Natural killer cell treated with Interleukin-12 subunit alpha and Interleukin-12 subunit beta and Interleukin-15 and Interleukin-18, amount 100 ng/mL, for 72 hours (primary cell): Measurements from ENCODE around the gene SCO1. TPM values are rescaled to one million over a fixed set of nuclear protein-coding genes. Genes with fewer than 3 reads are reported as not detected.
"Not testable (repeated sequence)": the region's sequence is repeated elsewhere in the genome, so short reads cannot be mapped to it uniquely, and the experiment has no call there.

ENCODE experiments used
- ATAC-seq, 2 donors: fragments of 150-1000 bp; cut with Tn5 transposase in 1 of 2; sonication (Bioruptor Pico), chemical (Tn5 transposase) in 1 of 2; 2 replicates each; pipeline ENCODE4 v1.10.0; 2021
- DNase-seq: peaks from one replicate; pipeline ENCODE4 v3.0.0; 2022; ENCODE audit warnings: low spot score
- H3K27ac Mint-ChIP-seq, 2 donors: 1 replicate in 1 of 2; 2 replicates in 1 of 2; pipeline ENCODE4 v1.8.0; 2022; ENCODE audit warnings: mixed read lengths in 2 of 2, mild to moderate bottlenecking in 1 of 2, moderate library complexity in 1 of 2
- H3K27me3 Mint-ChIP-seq, 2 donors: 1 replicate in 1 of 2; 2 replicates in 1 of 2; pipeline ENCODE4 v1.8.0; 2022; ENCODE audit warnings: mixed read lengths in 2 of 2
- H3K36me3 Mint-ChIP-seq: one replicate; pipeline ENCODE4 v1.8.0; 2022; ENCODE audit warnings: mixed read lengths
- H3K4me1 Mint-ChIP-seq, 2 donors: 1 replicate in 1 of 2; 2 replicates in 1 of 2; pipeline ENCODE4 v1.8.0; 2022; ENCODE audit warnings: low read depth in 2 of 2, mixed read lengths in 2 of 2, mild to moderate bottlenecking in 1 of 2
- H3K4me3 Mint-ChIP-seq: one replicate; pipeline ENCODE4 v1.8.0; 2022; ENCODE audit warnings: mixed read lengths
- H3K9me3 Mint-ChIP-seq: 2 replicates; pipeline ENCODE4 v1.8.0; 2022; ENCODE audit warnings: mixed read lengths
- total RNA-seq, 2 donors: library from RNA; stranded (reverse); gene quantifications; one replicate each; pipeline ENCODE4 v1.2.3, GENCODE V29; 2022

The SCO1 gene
- total RNA-seq, 2 donors from 2014 or later = 28.3 to 33.8 TPM

- H3K36me3 Mint-ChIP-seq = no peaks in the 10 kb centered on the region
- H3K27ac Mint-ChIP-seq = no peak overlapping the region
- ATAC-seq = no peak
- H3K27me3 Mint-ChIP-seq = peaks cover 2 to 6% of the 10 kb centered on the region in 2 donors
- no peak for DNase-seq
- H3K9me3 Mint-ChIP-seq = no peaks in the 10 kb centered on the region
- H3K4me1 Mint-ChIP-seq = peaks cover 9 to 17% of the 10 kb centered on the region in 2 donors
- no peak overlapping the region for H3K4me3 Mint-ChIP-seq
Measured at GRCh38 chr17:10733666-10734065, 36.3 kb upstream of the SCO1 start.

- not testable (repeated sequence) for DNase-seq, H3K4me3 Mint-ChIP-seq, H3K9me3 Mint-ChIP-seq, ATAC-seq, H3K36me3 Mint-ChIP-seq, H3K27me3 Mint-ChIP-seq, H3K27ac Mint-ChIP-seq
- peaks cover 9 to 14% of the 10 kb centered on the region in 2 donors for H3K4me1 Mint-ChIP-seq
Measured at GRCh38 chr17:10732121-10732520, 34.8 kb upstream of the SCO1 start.

- Mint-ChIP-seq H3K36me3 (no peaks in the 10 kb centered on the region), H3K27ac (peak overlapping the region; percentile 63 to 83), H3K4me1 (peaks cover 9 to 12% of the 10 kb centered on the region in 2 donors), H3K9me3 (no peaks in the 10 kb centered on the region), H3K4me3 (no peak overlapping the region), H3K27me3 (peaks cover 0 to 1% of the 10 kb centered on the region in 2 donors)
- ATAC-seq = no peak
- DNase-seq = no peak
Measured at GRCh38 chr17:10731408-10731879, 34.1 kb upstream of the SCO1 start.

- not testable (repeated sequence) for ATAC-seq, DNase-seq, H3K36me3 Mint-ChIP-seq, H3K9me3 Mint-ChIP-seq, H3K27me3 Mint-ChIP-seq
- Mint-ChIP-seq H3K4me3 (peak overlapping the region; percentile 93), H3K4me1 (peaks cover 9 to 12% of the 10 kb centered on the region in 2 donors), H3K27ac (peak overlapping the region; percentile 63 to 83)
Measured at GRCh38 chr17:10730247-10730646, 32.9 kb upstream of the SCO1 start.

GRCh38 chr17:10729334-10730193, 32.2 kb upstream of the SCO1 start, which contains the start of gene TMEM220:
Gene TMEM220 (minus strand): TSS chr17:10730023. CDS start chr17:10729851, 172 bp downstream.
- DNase-seq = peak; percentile 79

GRCh38 chr17:10728331-10728892, 31.1 kb upstream of the SCO1 start:
- ATAC-seq = no peak
- H3K9me3 Mint-ChIP-seq = no peaks in the 10 kb centered on the region
- no peak overlapping the region for H3K4me3 Mint-ChIP-seq
- no peaks in the 10 kb centered on the region for H3K27me3 Mint-ChIP-seq
- H3K36me3 Mint-ChIP-seq = no peaks in the 10 kb centered on the region
- DNase-seq = no peak
- H3K4me1 Mint-ChIP-seq = peaks cover 9 to 12% of the 10 kb centered on the region in 2 donors
- H3K27ac Mint-ChIP-seq = no peak overlapping the region

More at GRCh38 chr17:10729334-10730193, 32.2 kb upstream of the SCO1 start, which contains the start of gene TMEM220:
- no peaks in the 10 kb centered on the region for H3K9me3 Mint-ChIP-seq
- H3K4me1 Mint-ChIP-seq = peaks cover 9 to 12% of the 10 kb centered on the region in 2 donors
- ATAC-seq = peak; percentile 86 to 90
- H3K4me3 Mint-ChIP-seq = peak within 1 kb of the TSS; percentile 93
- H3K36me3 Mint-ChIP-seq = no peaks in the 10 kb centered on the region
- H3K27ac Mint-ChIP-seq = peak within 1 kb of the TSS; percentile 63 to 83
- H3K27me3 Mint-ChIP-seq = no peaks in the 10 kb centered on the region

GRCh38 chr17:10727192-10727591, 29.9 kb upstream of the SCO1 start:
- Mint-ChIP-seq H3K27me3 (no peaks in the 10 kb centered on the region), H3K9me3 (no peaks in the 10 kb centered on the region), H3K4me3 (no peak overlapping the region), H3K4me1 (peaks cover 9 to 12% of the 10 kb centered on the region in 2 donors), H3K36me3 (no peaks in the 10 kb centered on the region), H3K27ac (no peak overlapping the region)
- no peak for DNase-seq
- ATAC-seq = no peak

GRCh38 chr17:10726196-10726595, 28.9 kb upstream of the SCO1 start:
- Mint-ChIP-seq H3K9me3 (no peaks in the 10 kb centered on the region), H3K4me1 (peaks cover 9 to 12% of the 10 kb centered on the region in 2 donors), H3K36me3 (no peaks in the 10 kb centered on the region), H3K27ac (no peak overlapping the region), H3K27me3 (no peaks in the 10 kb centered on the region), H3K4me3 (no peak overlapping the region)
- DNase-seq = no peak
- no peak for ATAC-seq

- Mint-ChIP-seq H3K27me3 (no peaks in the 10 kb centered on the region), H3K4me3 (no peak overlapping the region), H3K9me3 (no peaks in the 10 kb centered on the region), H3K36me3 (no peaks in the 10 kb centered on the region), H3K4me1 (peaks cover 4 to 5% of the 10 kb centered on the region in 2 donors), H3K27ac (no peak overlapping the region)
- DNase-seq (no peak), ATAC-seq (no peak)
Measured at GRCh38 chr17:10725262-10725661, 27.9 kb upstream of the SCO1 start.

GRCh38 chr17:10724546-10725195, 27.3 kb upstream of the SCO1 start:
- ATAC-seq = no peak
- no peaks in the 10 kb centered on the region for H3K36me3 Mint-ChIP-seq
- no peak for DNase-seq
- H3K27me3 Mint-ChIP-seq = no peaks in the 10 kb centered on the region
- no peak overlapping the region for H3K4me3 Mint-ChIP-seq
- H3K9me3 Mint-ChIP-seq = no peaks in the 10 kb centered on the region
- no peaks in the 10 kb centered on the region for H3K4me1 Mint-ChIP-seq
- H3K27ac Mint-ChIP-seq = no peak overlapping the region

- no peaks in the 10 kb centered on the region for H3K36me3 Mint-ChIP-seq
- DNase-seq (no peak), ATAC-seq (no peak)
- H3K4me3 Mint-ChIP-seq = no peak overlapping the region
- no peak overlapping the region for H3K27ac Mint-ChIP-seq
- no peaks in the 10 kb centered on the region for H3K9me3 Mint-ChIP-seq
- no peaks in the 10 kb centered on the region for H3K4me1 Mint-ChIP-seq
- no peaks in the 10 kb centered on the region for H3K27me3 Mint-ChIP-seq
Measured at GRCh38 chr17:10718547-10718946, 21.2 kb upstream of the SCO1 start.

GRCh38 chr17:10716218-10716617, 18.9 kb upstream of the SCO1 start:
- H3K9me3 Mint-ChIP-seq = no peaks in the 10 kb centered on the region
- no peak for DNase-seq
- no peak overlapping the region for H3K27ac Mint-ChIP-seq
- H3K36me3 Mint-ChIP-seq = peaks cover 10% of the 10 kb centered on the region
- no peak overlapping the region for H3K4me3 Mint-ChIP-seq
- no peak for ATAC-seq
- H3K4me1 Mint-ChIP-seq = no peaks in the 10 kb centered on the region
- no peaks in the 10 kb centered on the region for H3K27me3 Mint-ChIP-seq

- no peaks in the 10 kb centered on the region for H3K4me1 Mint-ChIP-seq
- no peaks in the 10 kb centered on the region for H3K27me3 Mint-ChIP-seq
- H3K4me3 Mint-ChIP-seq = no peak overlapping the region
- peaks cover 23% of the 10 kb centered on the region for H3K36me3 Mint-ChIP-seq
- no peak for ATAC-seq
- no peaks in the 10 kb centered on the region for H3K9me3 Mint-ChIP-seq
- H3K27ac Mint-ChIP-seq = no peak overlapping the region
- DNase-seq = no peak
Measured at GRCh38 chr17:10713318-10713717, 16.0 kb upstream of the SCO1 start.

GRCh38 chr17:10705727-10706126, 8.4 kb upstream of the SCO1 start:
- Mint-ChIP-seq H3K4me1 (peaks cover 6 to 13% of the 10 kb centered on the region in 2 donors), H3K4me3 (no peak overlapping the region), H3K9me3 (no peaks in the 10 kb centered on the region), H3K36me3 (peaks cover 26% of the 10 kb centered on the region), H3K27me3 (no peaks in the 10 kb centered on the region), H3K27ac (no peak overlapping the region)
- DNase-seq (no peak), ATAC-seq (no peak)
